ENCODE measurements around the gene HPS1.

HPS1 gene

DNA sequence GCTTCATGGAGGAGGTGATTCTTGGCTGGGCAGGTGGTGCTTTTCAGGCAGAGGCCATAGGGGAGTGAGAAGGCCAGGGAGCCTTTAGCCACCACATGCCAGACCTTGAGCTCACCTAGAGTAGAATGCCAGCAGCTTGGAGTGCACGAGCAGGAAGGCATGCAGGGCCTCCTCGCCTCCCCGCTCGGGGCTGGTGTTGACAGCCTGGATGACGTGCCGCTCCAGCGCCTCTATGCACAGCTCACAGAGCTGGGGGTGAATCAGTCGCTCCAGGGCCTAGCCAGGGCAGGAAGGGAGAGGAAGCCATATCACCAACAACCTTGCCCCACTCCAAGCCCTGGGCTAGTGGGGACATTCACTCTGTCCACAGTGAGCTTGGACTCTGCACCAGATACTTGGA lies 15.7 kb downstream of the HPS1 start:
- no peak for DNase-seq

DNA sequence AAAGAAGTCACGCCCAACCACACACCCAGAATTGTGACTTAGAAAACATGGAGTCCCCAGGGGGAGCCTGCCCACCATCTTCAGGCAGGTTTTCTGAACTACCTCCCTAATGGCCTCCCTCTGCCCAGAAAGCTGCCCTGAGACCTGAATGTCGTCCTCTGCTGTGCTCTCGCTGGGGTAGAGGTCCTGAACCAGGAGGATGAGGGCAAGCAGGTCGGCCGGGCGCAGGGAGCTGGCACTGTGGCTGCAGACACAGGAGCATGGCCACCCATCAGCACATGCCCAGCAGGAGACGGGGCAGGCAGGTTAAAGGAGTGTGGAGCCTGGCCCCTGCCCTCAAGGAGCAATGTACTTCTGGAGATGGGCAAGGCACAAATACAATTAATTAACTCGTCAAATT lies 16.3 kb downstream of the HPS1 start:
- DNase-seq = no peak

- DNase-seq = no peak
These were observed 17.2 kb downstream of the HPS1 start for GRCh38 chr10:98429320-98430072.

DNA sequence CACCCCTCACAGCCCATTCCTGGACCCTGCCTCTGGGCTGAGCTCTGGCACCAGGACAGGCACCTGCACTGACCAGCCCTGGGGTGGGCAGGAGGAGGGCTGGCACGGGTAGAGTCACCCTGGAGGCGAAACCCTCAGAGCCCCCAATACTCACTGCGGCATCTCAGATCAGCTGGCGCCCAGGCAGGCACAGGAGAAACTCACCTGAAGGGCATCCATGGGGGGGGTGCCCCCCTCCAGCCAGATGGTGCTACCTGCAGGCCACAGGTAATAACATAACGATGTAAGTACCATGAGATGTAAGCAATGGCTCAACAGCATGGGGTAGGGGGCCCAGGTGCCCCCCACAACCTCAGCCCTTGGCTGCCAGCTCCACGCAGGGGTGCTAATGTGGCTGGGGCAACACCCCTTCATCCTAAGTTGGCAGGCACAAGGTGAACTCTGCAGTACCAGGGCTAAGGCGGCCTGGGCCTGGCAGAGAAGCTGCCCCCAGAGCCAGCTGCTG lies 19.7 kb downstream of the HPS1 start:
- no peak for DNase-seq

- no peak for DNase-seq
These were observed 21.0 kb downstream of the HPS1 start for GRCh38 chr10:98425511-98426352.

- DNase-seq = no peak
These were observed 22.2 kb downstream of the HPS1 start for GRCh38 chr10:98424295-98425254.

- no peak for DNase-seq
These were observed 23.0 kb downstream of the HPS1 start for GRCh38 chr10:98423691-98424120.

GRCh38 chr10:98422182-98422581 lies 24.6 kb downstream of the HPS1 start:
- DNase-seq = no peak

- no peak for DNase-seq
These were observed 25.9 kb downstream of the HPS1 start for GRCh38 chr10:98420786-98421185.

DNA sequence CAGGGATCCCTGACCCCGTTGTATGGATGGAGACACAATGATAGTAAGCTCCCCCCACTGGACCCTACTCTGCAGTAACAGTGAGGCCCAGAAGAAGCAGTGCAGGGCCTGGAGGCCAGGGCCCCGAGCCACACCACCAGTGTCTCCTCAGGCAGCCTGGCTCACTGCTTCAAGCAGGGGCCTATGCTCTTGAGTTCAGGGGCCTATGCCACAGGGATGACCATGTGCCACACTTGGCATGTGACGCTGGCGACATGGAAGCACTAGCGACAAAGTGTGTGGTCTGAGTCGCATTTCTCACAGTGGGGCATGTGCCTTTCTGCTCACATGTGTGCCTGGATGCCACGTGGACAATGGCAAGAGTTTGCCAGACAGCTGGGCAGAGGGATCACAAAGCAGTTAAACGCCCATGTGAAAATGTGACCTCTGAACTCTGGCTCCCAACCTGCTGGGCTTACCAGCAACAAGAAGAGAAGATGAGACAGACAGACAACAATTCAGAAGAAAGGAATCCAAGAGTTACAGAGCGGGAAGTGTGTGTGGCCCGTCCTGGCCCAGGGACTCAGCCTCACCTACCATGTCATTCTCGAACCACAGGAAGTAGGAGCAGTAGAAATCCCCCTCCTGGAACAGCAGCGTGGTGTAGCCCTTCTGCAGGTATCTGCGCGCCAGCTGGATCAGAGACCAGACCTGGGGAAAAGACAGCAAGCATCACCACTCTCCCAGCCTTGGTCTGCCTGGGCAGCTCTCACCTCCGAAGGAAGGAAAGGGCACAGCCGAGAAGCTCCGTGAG lies 27.1 kb downstream of the HPS1 start:
- DNase-seq = no peak

GRCh38 chr10:98418665-98419468 lies 27.9 kb downstream of the HPS1 start:
- DNase-seq = no peak

DNA sequence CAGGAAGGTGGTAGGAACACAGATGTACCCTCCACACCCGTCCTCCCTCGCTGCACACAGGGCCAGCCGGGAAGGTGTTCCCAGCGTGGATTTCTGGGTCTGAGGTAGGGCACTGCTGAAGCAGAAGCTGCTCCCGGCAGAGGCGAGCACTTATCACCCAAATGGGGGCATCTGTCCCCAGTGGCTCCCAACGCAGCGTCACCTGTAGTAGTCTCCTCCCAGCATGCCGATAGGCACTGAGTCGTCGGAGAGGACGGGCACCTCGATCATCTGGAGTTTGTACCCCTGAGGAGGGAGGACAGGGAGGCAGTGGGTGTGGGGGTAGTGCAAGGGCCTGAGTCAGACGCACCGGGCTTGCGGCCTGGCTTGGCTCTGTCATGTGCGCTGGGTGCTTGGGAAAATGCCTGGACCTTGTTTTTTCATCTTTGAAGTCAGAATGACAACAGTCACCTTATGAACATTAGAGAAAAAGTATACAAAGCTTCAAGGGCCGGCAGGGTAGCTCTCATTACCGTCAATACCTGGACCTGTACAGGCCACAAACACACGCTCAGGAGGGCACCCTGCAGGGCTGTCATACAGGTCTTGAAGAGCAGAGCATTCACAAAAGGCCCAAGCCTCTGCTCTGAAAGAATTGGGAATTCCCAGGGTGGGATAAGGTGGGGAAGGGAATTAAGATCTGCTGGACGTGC lies 28.6 kb downstream of the HPS1 start:
- no peak for DNase-seq

DNA sequence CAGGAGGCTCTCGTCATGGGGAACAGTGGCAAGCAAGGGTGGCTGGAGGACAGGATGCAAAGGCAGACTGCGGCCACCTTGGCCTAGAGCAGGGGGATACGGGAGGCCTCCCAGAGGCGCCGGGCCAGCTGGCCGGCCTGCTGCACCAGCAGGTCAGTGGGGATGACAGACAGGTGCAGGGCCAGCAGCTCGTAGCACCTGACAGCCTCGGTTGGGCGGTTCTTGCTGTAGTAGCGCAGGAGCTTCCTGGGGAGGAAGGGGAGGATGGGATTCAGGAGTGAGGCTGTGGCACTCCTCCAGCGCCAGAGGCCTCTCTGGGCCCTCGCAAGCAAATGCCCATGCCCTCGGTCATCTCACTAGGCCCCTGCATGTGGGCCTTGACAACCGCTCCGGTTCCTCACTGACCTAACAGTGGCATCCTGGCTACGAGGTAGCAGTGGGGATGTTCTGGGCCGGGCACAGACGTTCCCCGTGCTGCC lies 29.2 kb downstream of the HPS1 start:
- DNase-seq = no peak

GRCh38 chr10:98416606-98417388 lies 29.9 kb downstream of the HPS1 start:
- DNase-seq = no peak

DNA sequence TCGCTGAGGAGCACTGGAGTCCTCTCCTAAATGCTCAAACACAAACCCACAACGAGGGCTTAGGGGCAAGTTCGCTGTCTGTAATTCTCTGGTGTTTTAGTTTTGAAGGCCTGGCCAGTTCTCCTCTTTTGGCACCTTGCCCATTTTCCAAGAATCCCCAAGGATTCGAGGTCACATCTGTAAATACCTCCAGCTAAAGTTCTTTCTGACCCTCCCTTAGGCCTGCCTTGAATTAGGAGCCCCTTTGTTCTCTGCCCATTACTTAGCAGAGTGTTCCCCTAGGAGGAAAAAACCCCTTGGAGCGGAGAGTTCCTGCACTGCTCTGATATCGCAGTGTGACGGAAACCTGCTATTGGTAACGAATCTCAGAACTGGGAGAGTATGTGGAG lies 31.0 kb downstream of the HPS1 start:
- DNase-seq = no peak

DNA sequence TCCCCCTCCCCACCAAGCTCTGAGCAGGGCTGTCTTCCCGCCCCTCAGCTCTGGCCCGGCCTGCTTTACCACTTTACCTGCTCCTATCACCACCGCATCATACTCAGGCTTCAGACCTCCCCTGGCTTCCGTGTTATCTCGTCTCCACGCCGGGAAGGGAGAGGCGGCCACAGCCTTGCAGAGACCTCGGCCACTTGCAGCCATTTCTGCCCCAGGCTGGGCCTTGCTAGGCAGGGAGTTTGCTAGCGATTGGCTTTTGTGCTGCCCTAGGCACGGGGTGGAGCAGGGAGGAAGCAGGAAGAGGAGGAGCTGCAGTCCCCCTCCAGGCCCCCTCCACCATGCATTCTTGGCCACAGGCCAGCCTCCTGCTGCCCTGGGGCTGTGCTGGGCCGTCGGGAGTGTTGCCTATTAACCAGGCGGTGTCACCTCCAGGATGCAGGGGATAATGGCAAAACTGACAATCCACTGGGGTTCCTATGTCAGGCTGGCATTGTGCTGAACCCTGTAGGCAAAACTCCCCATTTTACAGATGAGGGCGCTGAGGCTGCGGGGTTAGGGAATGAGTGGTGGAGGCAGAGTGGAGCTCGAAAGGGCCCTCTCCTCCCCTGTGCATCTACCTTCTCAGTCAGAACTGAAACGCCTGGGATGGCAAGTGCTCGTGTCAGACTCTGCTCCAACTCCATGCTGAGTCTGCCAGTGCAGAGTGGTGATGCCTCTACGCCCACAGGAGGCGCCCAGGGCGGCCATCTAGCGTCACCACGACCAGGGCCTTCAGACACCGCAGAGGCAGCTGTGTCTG lies 31.6 kb downstream of the HPS1 start, which contains the start of gene PYROXD2:
PYROXD2 (minus strand) TSS at position 251 of the 799 bp plus-strand sequence; CDS start at position 204, 47 bp downstream.
- peak; percentile 21 for DNase-seq

DNA sequence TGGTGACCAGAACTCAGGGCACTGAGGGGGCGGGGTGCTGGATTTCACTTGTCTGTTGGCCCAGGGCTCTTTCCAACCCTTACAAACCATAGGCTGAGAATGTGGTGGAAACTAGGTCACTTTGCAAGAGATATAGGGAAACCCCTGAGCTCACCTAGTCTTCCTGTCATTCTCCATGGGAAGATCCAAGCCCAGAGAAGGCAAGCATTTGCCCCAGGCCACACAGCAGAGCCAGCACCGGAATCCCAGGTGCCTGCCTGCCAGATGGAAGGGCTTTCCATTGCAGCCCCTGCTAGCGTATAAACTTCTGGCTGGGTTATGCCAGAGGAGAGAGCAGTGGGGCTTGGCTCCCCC lies 32.2 kb downstream of the HPS1 start:
- no peak for DNase-seq

DNA sequence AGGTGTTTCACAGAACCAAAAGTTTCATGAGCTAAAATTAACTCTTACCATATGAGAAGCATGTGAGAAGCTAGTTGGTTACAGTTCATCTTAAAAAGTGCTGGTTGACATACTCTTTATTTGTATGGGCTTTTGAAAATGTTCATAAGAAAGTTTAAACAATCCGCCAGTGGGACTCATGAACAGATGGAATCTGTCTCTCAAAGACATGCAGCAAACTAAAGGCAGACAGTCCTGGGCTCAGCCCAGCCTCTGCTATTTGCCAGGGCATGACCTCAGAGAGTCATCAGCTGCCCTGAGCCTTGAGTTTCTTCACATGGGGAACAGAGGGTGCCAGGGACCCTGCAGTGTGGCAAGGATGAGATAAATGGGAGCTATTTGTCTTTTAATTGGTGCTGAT lies 35.0 kb downstream of the HPS1 start:
- DNase-seq = no peak

- DNase-seq = no peak
These were observed 35.6 kb downstream of the HPS1 start for GRCh38 chr10:98411166-98411565.

Measured in activated CD4-positive, alpha-beta T cell treated with anti-CD3 and anti-CD28 coated beads for 1 hour (primary cell).